Measurements from ENCODE around the gene SALL2. TPM values are rescaled to one million over a fixed set of nuclear protein-coding genes. Genes with fewer than 3 reads are reported as not detected.
"Not testable (repeated sequence)": the region's sequence is repeated elsewhere in the genome, so short reads cannot be mapped to it uniquely, and the experiment has no call there.

SALL2 gene
- total RNA-seq, 4 donors from 2014 or later: 8.5 to 11.7 (median 9.3) TPM

DNA sequence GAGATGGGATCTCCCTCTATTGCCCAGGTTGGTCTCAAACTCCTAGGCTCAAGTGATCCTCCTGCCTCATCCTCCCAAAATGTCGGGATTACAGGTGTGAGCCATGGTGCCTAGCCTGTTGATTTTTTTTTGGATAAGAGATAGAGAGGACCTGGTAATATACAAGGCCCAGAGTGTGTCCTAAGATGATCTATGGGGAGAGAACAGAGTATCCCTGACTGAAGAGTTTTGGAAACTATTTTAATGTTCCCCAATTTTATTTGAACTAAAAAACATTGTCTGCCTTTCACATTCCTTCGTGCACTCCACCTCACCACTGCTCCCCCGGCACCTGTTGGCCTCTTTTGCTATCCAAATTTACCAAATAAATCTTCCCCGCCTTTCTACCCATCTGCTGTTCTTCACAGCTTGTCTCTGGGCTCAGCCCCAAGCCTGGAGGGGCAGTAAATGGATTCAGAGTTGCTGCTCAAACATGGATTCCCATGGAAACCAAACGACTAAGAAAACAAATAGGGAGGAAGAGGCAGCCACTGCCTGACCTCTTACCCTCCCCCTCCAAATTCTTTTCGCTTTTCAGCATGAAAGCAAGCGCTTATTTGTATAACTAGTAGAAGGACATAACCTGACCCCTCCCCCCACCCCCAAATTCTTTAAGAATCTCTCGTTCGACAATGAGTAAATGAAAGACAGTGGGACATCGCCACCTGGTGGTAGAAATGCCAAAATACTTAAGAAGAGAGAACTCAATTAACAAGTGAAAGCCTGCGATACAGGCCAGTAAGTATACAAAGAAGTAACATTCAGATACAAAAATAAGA lies 31.1 kb upstream of the SALL2 start:
- WGBS, 2 donors: 8 to 12% methylated on average over 11 of the region's 11 CpGs
- Histone ChIP-seq H3K4me3 (peak overlapping the region in 3 of 4 donors; percentile 17 to 39 (median 28)), H3K36me3 (no peaks in the 10 kb centered on the region), H3K9me3 (no peaks in the 10 kb centered on the region), H3K27ac (peak overlapping the region; percentile 17 to 75 (median 54)), H3K4me1 (peaks cover 0 to 19% (median 2%) of the 10 kb centered on the region in 4 donors), H3K27me3 (no peaks in the 10 kb centered on the region)
- no peak for TF ChIP-seq POLR2A (IDR thresholded peaks at IDR 0.05)
- TF ChIP-seq, protein P1, sequence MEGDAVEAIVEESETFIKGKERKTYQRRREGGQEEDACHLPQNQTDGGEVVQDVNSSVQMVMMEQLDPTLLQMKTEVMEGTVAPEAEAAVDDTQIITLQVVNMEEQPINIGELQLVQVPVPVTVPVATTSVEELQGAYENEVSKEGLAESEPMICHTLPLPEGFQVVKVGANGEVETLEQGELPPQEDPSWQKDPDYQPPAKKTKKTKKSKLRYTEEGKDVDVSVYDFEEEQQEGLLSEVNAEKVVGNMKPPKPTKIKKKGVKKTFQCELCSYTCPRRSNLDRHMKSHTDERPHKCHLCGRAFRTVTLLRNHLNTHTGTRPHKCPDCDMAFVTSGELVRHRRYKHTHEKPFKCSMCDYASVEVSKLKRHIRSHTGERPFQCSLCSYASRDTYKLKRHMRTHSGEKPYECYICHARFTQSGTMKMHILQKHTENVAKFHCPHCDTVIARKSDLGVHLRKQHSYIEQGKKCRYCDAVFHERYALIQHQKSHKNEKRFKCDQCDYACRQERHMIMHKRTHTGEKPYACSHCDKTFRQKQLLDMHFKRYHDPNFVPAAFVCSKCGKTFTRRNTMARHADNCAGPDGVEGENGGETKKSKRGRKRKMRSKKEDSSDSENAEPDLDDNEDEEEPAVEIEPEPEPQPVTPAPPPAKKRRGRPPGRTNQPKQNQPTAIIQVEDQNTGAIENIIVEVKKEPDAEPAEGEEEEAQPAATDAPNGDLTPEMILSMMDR (IDR thresholded peaks at IDR 0.05): peak; percentile 59 to 82 (median 65)
- peak in 1 of 2 donors; percentile 13 for TF ChIP-seq EP300 (IDR thresholded peaks at IDR 0.05)
- peak; percentile 65 to 98 for DNase-seq (ENCODE audit: low spot score in 2 of 2)

- no peaks in the 10 kb centered on the region for H3K9me3 ChIP-seq
- H3K27ac ChIP-seq: peak overlapping the region in 2 of 4 donors; percentile 63 to 75
- H3K4me3 ChIP-seq: no peak overlapping the region
- peaks cover 0 to 19% (median 2%) of the 10 kb centered on the region in 4 donors for H3K4me1 ChIP-seq
- no peaks in the 10 kb centered on the region for H3K36me3 ChIP-seq
- no peak for DNase-seq (ENCODE audit: low spot score in 2 of 2)
- no peaks in the 10 kb centered on the region for H3K27me3 ChIP-seq
- 48 to 51% methylated on average over 5 of the region's 5 CpGs for WGBS, 2 donors
- TF ChIP-seq POLR2A (IDR thresholded peaks at IDR 0.05) (no peak), EP300 (IDR thresholded peaks at IDR 0.05) (no peak)
- TF ChIP-seq, protein P1 (IDR thresholded peaks at IDR 0.05): no peak
Observed at GRCh38 chr14:21556378-21557083, 30.4 kb upstream of the SALL2 start.

DNA sequence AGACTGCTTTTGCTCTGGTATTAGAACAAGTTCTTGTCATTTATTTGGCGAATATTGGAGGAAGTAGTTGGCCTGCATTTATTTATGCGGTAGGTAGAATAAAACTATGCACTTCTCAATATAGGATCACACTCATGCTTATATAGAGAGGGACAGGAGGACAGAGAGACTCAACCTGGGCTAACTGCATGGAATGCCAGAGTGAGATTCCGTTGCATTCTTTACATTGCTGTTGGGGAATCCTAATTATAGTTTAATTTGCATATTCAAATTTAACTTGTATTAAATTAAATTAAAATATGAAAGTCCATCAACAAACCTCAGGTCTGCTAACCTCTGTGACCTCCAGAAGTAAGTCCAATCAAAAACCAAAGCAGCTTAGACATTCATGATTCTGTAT lies 27.1 kb upstream of the SALL2 start:
- H3K27ac ChIP-seq: no peak overlapping the region

DNA sequence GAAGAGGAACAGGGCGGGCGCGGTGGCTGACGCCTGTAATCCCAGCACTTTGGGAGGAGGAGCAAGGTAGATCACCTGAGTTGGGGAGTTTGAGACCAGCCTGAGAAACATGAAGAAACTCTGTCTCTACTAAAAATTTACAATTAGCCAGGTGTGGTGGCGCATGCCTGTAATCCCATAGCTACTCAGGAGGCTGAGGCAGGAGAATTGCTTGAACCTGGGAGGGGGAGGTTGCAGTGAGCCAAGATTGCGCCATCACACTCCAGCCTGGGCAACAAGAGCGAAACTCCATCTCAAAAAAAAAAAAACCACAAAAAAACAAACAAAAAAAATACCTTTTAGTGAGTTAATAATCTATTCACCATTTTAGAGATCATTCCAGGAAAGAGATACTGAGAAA lies 18.4 kb upstream of the SALL2 start:
- not testable (repeated sequence) for H3K27me3 ChIP-seq; H3K4me3 ChIP-seq; DNase-seq (ENCODE audit: low spot score in 2 of 2); H3K9me3 ChIP-seq; H3K4me1 ChIP-seq; H3K36me3 ChIP-seq; H3K27ac ChIP-seq
- WGBS, 2 donors: 88 to 96% methylated on average over 7 of the region's 7 CpGs

More for the DNA sequence above, 27.1 kb upstream of the SALL2 start:
- TF ChIP-seq POLR2A (IDR thresholded peaks at IDR 0.05) (no peak), EP300 (IDR thresholded peaks at IDR 0.05) (no peak)
- TF ChIP-seq, protein P1 (IDR thresholded peaks at IDR 0.05): no peak
- no peaks in the 10 kb centered on the region for H3K9me3 ChIP-seq
- peaks cover 0 to 19% (median 2%) of the 10 kb centered on the region in 4 donors for H3K4me1 ChIP-seq
- no peak overlapping the region for H3K4me3 ChIP-seq
- no peaks in the 10 kb centered on the region for H3K27me3 ChIP-seq
- DNase-seq (ENCODE audit: low spot score in 2 of 2): no peak
- no peaks in the 10 kb centered on the region for H3K36me3 ChIP-seq
- 83 to 92% methylated on average over 3 of the region's 3 CpGs for WGBS, 2 donors

GRCh38 chr14:21543963-21544362 lies 17.8 kb upstream of the SALL2 start:
- no peak overlapping the region for H3K27ac ChIP-seq
- H3K9me3 ChIP-seq: no peaks in the 10 kb centered on the region
- no peak for DNase-seq (ENCODE audit: low spot score in 2 of 2)
- no peak overlapping the region for H3K4me3 ChIP-seq
- H3K4me1 ChIP-seq: no peaks in the 10 kb centered on the region
- H3K27me3 ChIP-seq: peaks cover 0 to 1% of the 10 kb centered on the region in 2 donors
- WGBS, 2 donors: 49 to 52% methylated on average over 5 of the region's 5 CpGs
- TF ChIP-seq POLR2A (IDR thresholded peaks at IDR 0.05): no peak
- no peak for TF ChIP-seq EP300 (IDR thresholded peaks at IDR 0.05)
- TF ChIP-seq, protein P1 (IDR thresholded peaks at IDR 0.05): no peak
- H3K36me3 ChIP-seq: no peaks in the 10 kb centered on the region

Data from tibial nerve (tissue), 4 donors.